DND-41 (cell line): ENCODE results near the gene CDK2AP2.
"Not testable (repeated sequence)": the region's sequence is repeated elsewhere in the genome, so short reads cannot be mapped to it uniquely, and the experiment has no call there.

Source experiments
- ATAC-seq: fragments of 200-7000 bp; cut with Tn5 transposase; 3 replicates; pipeline ENCODE4 v1.9.1; 2021; ENCODE audit warnings: low read depth; ENCODE audit not compliant: insufficient read depth
- DNase-seq: peaks from one replicate; pipeline ENCODE4 v3.0.0-alpha.2; 2020
- H2AFZ ChIP-seq: 2 replicates; pipeline ENCODE4 v1.6.0; 2012; ENCODE audit warnings: low read depth, low read length
- H3K27ac ChIP-seq: 2 replicates; pipeline ENCODE4 v1.5.1; 2012; ENCODE audit warnings: low read length, inconsistent platforms
- H3K27me3 ChIP-seq: fragments of 200-600 bp; sonication (generic); 2 replicates; pipeline ENCODE4 v1.6.0; 2012; ENCODE audit warnings: low read length, mild to moderate bottlenecking, inconsistent platforms; ENCODE audit not compliant: insufficient read depth, poor library complexity
- H3K36me3 ChIP-seq: 2 replicates; pipeline ENCODE4 v1.5.1; 2012; ENCODE audit warnings: low read length, inconsistent platforms; ENCODE audit not compliant: insufficient read depth
- H3K4me1 ChIP-seq: 2 replicates; pipeline ENCODE4 v1.5.1; 2012; ENCODE audit warnings: mild to moderate bottlenecking, low read length; ENCODE audit not compliant: insufficient read depth
- H3K4me2 ChIP-seq: 2 replicates; pipeline ENCODE4 v1.6.0; 2012; ENCODE audit warnings: mild to moderate bottlenecking, moderate library complexity, low read length, inconsistent platforms; ENCODE audit not compliant: insufficient read depth
- H3K4me3 ChIP-seq, 2 experiments: fragments of 200-600 bp in 1 of 2; shearing (Covaris generic) in 1 of 2; 2 replicates each; pipeline ENCODE4 v1.5.1; 2012 to 2016; ENCODE audit warnings: inconsistent platforms in 2 of 2, low read length in 2 of 2, mild to moderate bottlenecking in 2 of 2, low read depth in 1 of 2, moderate library complexity in 1 of 2
- H3K79me2 ChIP-seq: 2 replicates; pipeline ENCODE4 v1.6.0; 2012; ENCODE audit warnings: low read length, inconsistent platforms; ENCODE audit not compliant: insufficient read depth
- H3K9ac ChIP-seq: 2 replicates; pipeline ENCODE4 v1.6.0; 2012; ENCODE audit warnings: low read depth, mild to moderate bottlenecking, inconsistent platforms, low read length, moderate library complexity
- H3K9me3 ChIP-seq: 2 replicates; pipeline ENCODE4 v1.5.1; 2012; ENCODE audit warnings: low read length, moderate library complexity, mild to moderate bottlenecking, inconsistent platforms; ENCODE audit not compliant: insufficient read depth, severe bottlenecking
- H4K20me1 ChIP-seq: 2 replicates; pipeline ENCODE4 v1.6.0; 2012; ENCODE audit warnings: low read length; ENCODE audit not compliant: insufficient read depth
- EZH2 ChIP-seq: IDR thresholded peaks from 3 replicates; pipeline ENCODE4 v1.6.1; 2012; ENCODE audit warnings: borderline replicate concordance, low read depth, mild to moderate bottlenecking, moderate library complexity, low read length, inconsistent platforms; ENCODE audit not compliant: severe bottlenecking
- TF ChIP-seq, protein P1 (sequence below): IDR thresholded peaks from 2 replicates; pipeline ENCODE4 v1.5.1; 2012; ENCODE audit warnings: borderline replicate concordance, low read length, moderate library complexity, mild to moderate bottlenecking; ENCODE audit not compliant: poor library complexity, severe bottlenecking; ENCODE audit errors: extremely low read depth

CDK2AP2 gene

DNA sequence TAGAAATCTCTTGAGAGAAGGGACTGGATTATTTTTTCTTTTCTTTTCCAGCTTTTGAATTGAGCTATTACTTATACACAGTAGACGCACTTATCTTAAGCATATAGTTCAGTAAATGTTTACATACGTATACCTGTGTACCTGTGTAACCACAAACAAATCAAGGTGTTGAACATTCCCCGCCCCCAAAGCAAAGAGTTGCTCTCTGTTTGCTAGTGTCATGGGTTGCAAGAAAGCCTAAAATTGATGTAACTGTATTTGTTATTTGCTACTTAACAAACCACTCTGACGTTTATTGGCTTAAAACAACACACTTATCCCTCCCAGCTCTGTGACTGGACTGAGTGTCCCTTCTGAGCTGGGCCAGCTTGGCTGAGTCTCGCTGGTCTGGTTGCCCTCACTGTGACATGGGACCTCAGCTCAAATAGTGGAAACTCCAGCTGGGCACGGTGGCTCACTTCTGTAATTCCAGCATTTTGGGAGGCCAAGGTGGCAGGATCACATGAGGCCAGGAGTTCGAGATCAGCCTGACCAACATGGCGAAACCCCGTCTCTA lies 40.7 kb upstream of the CDK2AP2 start:
- Histone ChIP-seq H3K9ac (no peak overlapping the region), H3K27ac (no peak overlapping the region), H3K4me1 (peaks cover 38% of the 10 kb centered on the region), H3K36me3 (no peaks in the 10 kb centered on the region), H4K20me1 (no peaks in the 10 kb centered on the region), H2AFZ (no peak overlapping the region), H3K9me3 (peaks cover 6% of the 10 kb centered on the region), H3K79me2 (no peaks in the 10 kb centered on the region), H3K4me3 (no peak overlapping the region), H3K27me3 (no peaks in the 10 kb centered on the region), H3K4me2 (no peak overlapping the region)
- TF ChIP-seq, protein P1, sequence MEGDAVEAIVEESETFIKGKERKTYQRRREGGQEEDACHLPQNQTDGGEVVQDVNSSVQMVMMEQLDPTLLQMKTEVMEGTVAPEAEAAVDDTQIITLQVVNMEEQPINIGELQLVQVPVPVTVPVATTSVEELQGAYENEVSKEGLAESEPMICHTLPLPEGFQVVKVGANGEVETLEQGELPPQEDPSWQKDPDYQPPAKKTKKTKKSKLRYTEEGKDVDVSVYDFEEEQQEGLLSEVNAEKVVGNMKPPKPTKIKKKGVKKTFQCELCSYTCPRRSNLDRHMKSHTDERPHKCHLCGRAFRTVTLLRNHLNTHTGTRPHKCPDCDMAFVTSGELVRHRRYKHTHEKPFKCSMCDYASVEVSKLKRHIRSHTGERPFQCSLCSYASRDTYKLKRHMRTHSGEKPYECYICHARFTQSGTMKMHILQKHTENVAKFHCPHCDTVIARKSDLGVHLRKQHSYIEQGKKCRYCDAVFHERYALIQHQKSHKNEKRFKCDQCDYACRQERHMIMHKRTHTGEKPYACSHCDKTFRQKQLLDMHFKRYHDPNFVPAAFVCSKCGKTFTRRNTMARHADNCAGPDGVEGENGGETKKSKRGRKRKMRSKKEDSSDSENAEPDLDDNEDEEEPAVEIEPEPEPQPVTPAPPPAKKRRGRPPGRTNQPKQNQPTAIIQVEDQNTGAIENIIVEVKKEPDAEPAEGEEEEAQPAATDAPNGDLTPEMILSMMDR: no peak
- TF ChIP-seq EZH2: no peak
- ATAC-seq (no peak), DNase-seq (no peak)

DNA sequence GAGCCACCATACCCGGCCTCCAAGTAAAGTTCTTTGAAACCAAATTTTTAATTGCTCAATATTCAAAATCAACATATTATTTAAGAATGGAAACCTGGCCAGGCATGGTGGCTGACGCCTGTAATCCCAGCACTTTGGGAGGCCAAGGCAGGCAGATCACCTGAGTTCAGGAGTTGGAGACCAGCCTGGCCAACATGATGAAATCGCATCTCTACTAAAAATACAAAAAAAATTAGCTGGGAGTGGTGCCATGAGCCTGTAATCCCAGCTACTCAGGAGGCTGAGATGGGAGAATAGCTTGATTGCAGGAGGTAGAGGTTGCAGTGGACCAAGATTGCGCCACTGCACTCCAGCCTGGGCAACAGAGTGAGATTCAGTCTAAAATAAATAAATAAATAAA lies 40.1 kb upstream of the CDK2AP2 start:
- peaks cover 43% of the 10 kb centered on the region for H3K4me1 ChIP-seq
- ATAC-seq, H3K9me3 ChIP-seq, H3K4me3 ChIP-seq, H3K36me3 ChIP-seq, H3K27ac ChIP-seq, H3K4me2 ChIP-seq, H2AFZ ChIP-seq, H3K27me3 ChIP-seq, DNase-seq, H4K20me1 ChIP-seq, H3K9ac ChIP-seq, H3K79me2 ChIP-seq: not testable (repeated sequence)

DNA sequence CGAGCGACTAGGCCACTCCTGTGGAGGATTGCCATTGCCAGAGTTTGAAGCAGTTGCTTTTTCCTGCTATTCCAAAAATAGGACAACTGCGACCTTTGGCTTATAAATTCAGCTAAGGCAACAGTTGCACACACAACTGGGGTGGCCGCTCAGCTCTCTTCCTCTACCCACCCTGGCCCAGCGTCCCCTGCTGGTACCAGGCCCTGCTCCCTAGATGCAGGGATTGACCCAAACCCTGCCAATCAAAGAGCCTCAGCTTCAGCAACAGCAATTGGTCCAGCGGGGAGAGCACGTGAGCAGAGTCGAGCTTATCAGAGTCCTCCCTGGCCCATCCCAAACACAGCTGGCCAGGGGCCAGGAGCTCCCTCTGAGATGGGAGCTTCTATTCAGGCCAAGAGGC lies 37.3 kb upstream of the CDK2AP2 start:
- Histone ChIP-seq H3K9me3 (no peaks in the 10 kb centered on the region), H3K27me3 (no peaks in the 10 kb centered on the region), H3K27ac (peak overlapping the region; percentile 92), H2AFZ (no peak overlapping the region), H4K20me1 (no peaks in the 10 kb centered on the region), H3K4me3 (no peak overlapping the region), H3K79me2 (no peaks in the 10 kb centered on the region), H3K36me3 (no peaks in the 10 kb centered on the region), H3K9ac (peak overlapping the region; percentile 40), H3K4me1 (peaks cover 49% of the 10 kb centered on the region), H3K4me2 (peak overlapping the region; percentile 32)
- ATAC-seq (peak; percentile 34; the same call in 1 of the 3 replicates), DNase-seq (peak; percentile 36)
- TF ChIP-seq, protein P1: no peak
- TF ChIP-seq EZH2: no peak

DNA sequence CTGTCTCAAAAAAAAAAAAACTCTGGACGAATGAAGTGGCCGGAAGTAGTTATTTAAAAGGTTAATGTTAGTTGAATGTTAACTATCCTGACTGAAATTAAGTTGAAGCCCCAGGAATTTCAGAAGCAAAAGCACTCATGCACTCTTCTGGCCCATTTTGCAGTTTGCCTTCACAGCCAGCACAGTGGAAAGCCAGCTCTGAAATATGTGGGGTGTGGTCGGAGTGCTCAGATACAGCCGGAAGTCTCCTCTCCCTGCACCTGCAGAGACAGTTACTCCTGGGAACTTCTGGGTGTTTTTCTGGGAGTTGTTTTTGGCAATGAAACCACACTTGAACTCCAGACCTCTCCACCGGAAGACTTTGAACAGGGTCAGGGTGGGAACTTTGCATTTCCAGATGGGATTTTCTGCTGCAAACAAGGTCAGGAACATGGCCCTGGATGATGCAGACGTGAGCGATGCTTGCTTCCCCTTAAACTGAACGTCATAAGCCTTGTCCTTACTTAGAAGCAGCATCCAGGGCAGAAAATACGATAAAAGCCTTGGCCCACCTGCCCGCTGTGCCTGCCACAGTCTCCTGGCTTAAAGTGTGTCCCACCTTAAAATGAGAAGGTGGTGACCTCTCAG lies 36.8 kb upstream of the CDK2AP2 start:
- no peaks in the 10 kb centered on the region for H3K27me3 ChIP-seq
- peak overlapping the region; percentile 40 for H3K9ac ChIP-seq
- H3K27ac ChIP-seq: peak overlapping the region; percentile 92
- H3K36me3 ChIP-seq: no peaks in the 10 kb centered on the region
- no peaks in the 10 kb centered on the region for H3K9me3 ChIP-seq
- no peaks in the 10 kb centered on the region for H4K20me1 ChIP-seq
- no peaks in the 10 kb centered on the region for H3K79me2 ChIP-seq
- ATAC-seq: peak; percentile 79
- H2AFZ ChIP-seq: peak overlapping the region; percentile 12
- no peak for TF ChIP-seq EZH2
- TF ChIP-seq, protein P1: no peak
- H3K4me3 ChIP-seq: no peak overlapping the region
- H3K4me1 ChIP-seq: peaks cover 49% of the 10 kb centered on the region
- peak overlapping the region; percentile 32 for H3K4me2 ChIP-seq
- peak; percentile 66 for DNase-seq
